ENCODE results near the gene PPP1R13B. TPM values are rescaled to one million over a fixed set of nuclear protein-coding genes. Genes with fewer than 3 reads are reported as not detected.

The PPP1R13B gene
- total and polyA plus RNA-seq, 2 experiments from 2014 or later, result 2.0 to 8.5 TPM

DNA sequence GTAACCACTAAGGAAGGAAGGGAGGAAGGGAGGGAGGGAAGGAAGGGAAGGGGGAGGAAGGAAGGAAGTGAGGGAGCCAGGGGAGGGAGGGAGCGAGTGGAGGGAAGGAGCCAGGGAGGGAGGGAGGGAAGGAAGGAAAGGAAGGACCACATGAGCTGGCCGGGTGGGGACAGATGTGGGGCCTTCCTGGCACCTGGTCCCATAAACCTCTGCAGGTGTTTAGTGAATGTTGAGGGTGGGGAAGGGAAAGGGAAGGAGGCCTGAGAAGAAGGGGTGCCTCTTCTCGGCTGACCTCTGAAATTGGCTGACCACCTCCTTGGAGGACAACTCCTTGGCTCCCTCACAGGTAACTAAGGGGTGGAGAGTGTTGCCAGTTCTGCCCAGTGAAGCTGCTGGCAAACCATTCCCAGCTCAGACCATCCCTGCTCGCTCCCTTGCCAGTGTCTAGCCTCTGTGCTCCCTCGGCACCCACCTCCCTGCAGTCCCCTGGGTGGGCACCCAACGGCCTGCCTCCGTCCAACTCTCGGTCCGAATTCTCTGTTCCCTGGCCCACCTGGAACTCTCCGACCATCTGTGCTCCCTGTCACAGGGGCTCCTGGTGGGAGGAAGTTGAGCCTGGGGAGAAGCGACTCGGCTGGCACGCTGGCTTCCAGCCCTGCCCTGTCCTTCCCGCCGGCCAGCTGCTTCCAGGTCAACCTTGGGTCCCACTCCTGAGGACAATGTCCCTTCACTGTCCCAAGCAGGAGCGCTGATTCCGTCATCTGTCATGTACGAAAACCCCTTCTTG lies 12.2 kb upstream of the PPP1R13B start:
- 0 out of 2 replicates have a peak, but pooled peaks cover 4% of the 10 kb centered on the region for H3F3A ChIP-seq (replicated peaks; ENCODE audit: low read depth)
- H3K36me3 Mint-ChIP-seq (ENCODE audit: low read depth), result no peaks in the 10 kb centered on the region
- no peak overlapping the region; the same call in 1 of the 2 replicates for H2AFZ ChIP-seq
- no peak overlapping the region for H3K4me3 ChIP-seq
- peaks cover 26% of the 10 kb centered on the region; the same call in 1 of the 2 replicates for H3K4me1 ChIP-seq (ENCODE audit: insufficient read depth)
- H3K9me3 Mint-ChIP-seq, result no peaks in the 10 kb centered on the region
- no peak for ATAC-seq
- peaks cover 29% of the 10 kb centered on the region for H3K4me1 Mint-ChIP-seq
- H3K27me3 ChIP-seq (ENCODE audit: insufficient read depth), result no peaks in the 10 kb centered on the region
- H3K4me3 Mint-ChIP-seq, result no peak overlapping the region
- no peak overlapping the region for H3K27ac Mint-ChIP-seq
- H3K27me3 Mint-ChIP-seq (ENCODE audit: insufficient read depth, low read depth, poor library complexity), result peaks cover 6% of the 10 kb centered on the region
- no peaks in the 10 kb centered on the region for H3K79me2 ChIP-seq (replicated peaks; ENCODE audit: insufficient read depth)
- TF ChIP-seq EZH2phosphoT487 (IDR thresholded peaks at IDR 0.05; ENCODE audit: unreplicated experiment) (no peak), NANOG (IDR thresholded peaks at IDR 0.05; ENCODE audit: borderline replicate concordance) (no peak), ETS1 (IDR thresholded peaks at IDR 0.05) (no peak), CREB1 (CRISPR knock-in tag; IDR thresholded peaks at IDR 0.05; ENCODE audit: low read depth) (no peak), ZNF114 (CRISPR knock-in tag; IDR thresholded peaks at IDR 0.05) (no peak), POLR2AphosphoS5 (IDR thresholded peaks at IDR 0.05; ENCODE audit: low read depth) (no peak), STAT1 (IDR thresholded peaks at IDR 0.05; ENCODE audit: unreplicated experiment) (no peak), CTCF (conservative IDR thresholded peaks at IDR 0.05; ENCODE audit: low read depth in 2 of 2) (no peak), ZNF331 (CRISPR knock-in tag; IDR thresholded peaks at IDR 0.05; ENCODE audit: low read depth) (no peak), EZH2 (IDR thresholded peaks at IDR 0.05; ENCODE audit: low read depth, unreplicated experiment) (no peak), JUNB (IDR thresholded peaks at IDR 0.05; ENCODE audit: unreplicated experiment) (no peak)
- TF ChIP-seq, protein P1, sequence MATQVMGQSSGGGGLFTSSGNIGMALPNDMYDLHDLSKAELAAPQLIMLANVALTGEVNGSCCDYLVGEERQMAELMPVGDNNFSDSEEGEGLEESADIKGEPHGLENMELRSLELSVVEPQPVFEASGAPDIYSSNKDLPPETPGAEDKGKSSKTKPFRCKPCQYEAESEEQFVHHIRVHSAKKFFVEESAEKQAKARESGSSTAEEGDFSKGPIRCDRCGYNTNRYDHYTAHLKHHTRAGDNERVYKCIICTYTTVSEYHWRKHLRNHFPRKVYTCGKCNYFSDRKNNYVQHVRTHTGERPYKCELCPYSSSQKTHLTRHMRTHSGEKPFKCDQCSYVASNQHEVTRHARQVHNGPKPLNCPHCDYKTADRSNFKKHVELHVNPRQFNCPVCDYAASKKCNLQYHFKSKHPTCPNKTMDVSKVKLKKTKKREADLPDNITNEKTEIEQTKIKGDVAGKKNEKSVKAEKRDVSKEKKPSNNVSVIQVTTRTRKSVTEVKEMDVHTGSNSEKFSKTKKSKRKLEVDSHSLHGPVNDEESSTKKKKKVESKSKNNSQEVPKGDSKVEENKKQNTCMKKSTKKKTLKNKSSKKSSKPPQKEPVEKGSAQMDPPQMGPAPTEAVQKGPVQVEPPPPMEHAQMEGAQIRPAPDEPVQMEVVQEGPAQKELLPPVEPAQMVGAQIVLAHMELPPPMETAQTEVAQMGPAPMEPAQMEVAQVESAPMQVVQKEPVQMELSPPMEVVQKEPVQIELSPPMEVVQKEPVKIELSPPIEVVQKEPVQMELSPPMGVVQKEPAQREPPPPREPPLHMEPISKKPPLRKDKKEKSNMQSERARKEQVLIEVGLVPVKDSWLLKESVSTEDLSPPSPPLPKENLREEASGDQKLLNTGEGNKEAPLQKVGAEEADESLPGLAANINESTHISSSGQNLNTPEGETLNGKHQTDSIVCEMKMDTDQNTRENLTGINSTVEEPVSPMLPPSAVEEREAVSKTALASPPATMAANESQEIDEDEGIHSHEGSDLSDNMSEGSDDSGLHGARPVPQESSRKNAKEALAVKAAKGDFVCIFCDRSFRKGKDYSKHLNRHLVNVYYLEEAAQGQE (IDR thresholded peaks at IDR 0.05; ENCODE audit: unreplicated experiment), result no peak
- TF ChIP-seq, protein P2, sequence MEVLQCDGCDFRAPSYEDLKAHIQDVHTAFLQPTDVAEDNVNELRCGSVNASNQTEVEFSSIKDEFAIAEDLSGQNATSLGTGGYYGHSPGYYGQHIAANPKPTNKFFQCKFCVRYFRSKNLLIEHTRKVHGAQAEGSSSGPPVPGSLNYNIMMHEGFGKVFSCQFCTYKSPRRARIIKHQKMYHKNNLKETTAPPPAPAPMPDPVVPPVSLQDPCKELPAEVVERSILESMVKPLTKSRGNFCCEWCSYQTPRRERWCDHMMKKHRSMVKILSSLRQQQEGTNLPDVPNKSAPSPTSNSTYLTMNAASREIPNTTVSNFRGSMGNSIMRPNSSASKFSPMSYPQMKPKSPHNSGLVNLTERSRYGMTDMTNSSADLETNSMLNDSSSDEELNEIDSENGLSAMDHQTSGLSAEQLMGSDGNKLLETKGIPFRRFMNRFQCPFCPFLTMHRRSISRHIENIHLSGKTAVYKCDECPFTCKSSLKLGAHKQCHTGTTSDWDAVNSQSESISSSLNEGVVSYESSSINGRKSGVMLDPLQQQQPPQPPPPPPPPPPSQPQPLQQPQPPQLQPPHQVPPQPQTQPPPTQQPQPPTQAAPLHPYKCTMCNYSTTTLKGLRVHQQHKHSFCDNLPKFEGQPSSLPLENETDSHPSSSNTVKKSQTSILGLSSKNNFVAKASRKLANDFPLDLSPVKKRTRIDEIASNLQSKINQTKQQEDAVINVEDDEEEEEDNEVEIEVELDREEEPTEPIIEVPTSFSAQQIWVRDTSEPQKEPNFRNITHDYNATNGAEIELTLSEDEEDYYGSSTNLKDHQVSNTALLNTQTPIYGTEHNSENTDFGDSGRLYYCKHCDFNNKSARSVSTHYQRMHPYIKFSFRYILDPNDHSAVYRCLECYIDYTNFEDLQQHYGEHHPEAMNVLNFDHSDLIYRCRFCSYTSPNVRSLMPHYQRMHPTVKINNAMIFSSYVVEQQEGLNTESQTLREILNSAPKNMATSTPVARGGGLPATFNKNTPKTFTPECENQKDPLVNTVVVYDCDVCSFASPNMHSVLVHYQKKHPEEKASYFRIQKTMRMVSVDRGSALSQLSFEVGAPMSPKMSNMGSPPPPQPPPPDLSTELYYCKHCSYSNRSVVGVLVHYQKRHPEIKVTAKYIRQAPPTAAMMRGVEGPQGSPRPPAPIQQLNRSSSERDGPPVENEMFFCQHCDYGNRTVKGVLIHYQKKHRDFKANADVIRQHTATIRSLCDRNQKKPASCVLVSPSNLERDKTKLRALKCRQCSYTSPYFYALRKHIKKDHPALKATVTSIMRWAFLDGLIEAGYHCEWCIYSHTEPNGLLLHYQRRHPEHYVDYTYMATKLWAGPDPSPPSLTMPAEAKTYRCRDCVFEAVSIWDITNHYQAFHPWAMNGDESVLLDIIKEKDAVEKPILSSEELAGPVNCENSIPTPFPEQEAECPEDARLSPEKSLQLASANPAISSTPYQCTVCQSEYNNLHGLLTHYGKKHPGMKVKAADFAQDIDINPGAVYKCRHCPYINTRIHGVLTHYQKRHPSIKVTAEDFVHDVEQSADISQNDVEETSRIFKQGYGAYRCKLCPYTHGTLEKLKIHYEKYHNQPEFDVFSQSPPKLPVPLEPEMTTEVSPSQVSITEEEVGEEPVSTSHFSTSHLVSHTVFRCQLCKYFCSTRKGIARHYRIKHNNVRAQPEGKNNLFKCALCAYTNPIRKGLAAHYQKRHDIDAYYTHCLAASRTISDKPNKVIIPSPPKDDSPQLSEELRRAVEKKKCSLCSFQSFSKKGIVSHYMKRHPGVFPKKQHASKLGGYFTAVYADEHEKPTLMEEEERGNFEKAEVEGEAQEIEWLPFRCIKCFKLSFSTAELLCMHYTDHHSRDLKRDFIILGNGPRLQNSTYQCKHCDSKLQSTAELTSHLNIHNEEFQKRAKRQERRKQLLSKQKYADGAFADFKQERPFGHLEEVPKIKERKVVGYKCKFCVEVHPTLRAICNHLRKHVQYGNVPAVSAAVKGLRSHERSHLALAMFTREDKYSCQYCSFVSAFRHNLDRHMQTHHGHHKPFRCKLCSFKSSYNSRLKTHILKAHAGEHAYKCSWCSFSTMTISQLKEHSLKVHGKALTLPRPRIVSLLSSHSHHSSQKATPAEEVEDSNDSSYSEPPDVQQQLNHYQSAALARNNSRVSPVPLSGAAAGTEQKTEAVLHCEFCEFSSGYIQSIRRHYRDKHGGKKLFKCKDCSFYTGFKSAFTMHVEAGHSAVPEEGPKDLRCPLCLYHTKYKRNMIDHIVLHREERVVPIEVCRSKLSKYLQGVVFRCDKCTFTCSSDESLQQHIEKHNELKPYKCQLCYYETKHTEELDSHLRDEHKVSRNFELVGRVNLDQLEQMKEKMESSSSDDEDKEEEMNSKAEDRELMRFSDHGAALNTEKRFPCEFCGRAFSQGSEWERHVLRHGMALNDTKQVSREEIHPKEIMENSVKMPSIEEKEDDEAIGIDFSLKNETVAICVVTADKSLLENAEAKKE (CRISPR knock-in tag; IDR thresholded peaks at IDR 0.05), result no peak
- H3K36me3 ChIP-seq (ENCODE audit: insufficient read depth), result no peaks in the 10 kb centered on the region
- no peak for DNase-seq (ENCODE audit: low spot score)
- H4K20me1 ChIP-seq (replicated peaks; ENCODE audit: insufficient read depth), result no peaks in the 10 kb centered on the region
- H3K27ac ChIP-seq (ENCODE audit: low read depth), result no peak overlapping the region
- H3K4me2 ChIP-seq, result no peak overlapping the region
- no peaks in the 10 kb centered on the region for H3K9me2 ChIP-seq (ENCODE audit: insufficient read depth)

Measured in GM23338 (cell line).